C4-2B (cell line): ENCODE measurements around the gene UBXN2A.

Source experiments
- CTCF ChIP-seq: fragments of 450-650 bp; conservative IDR thresholded peaks from 2 replicates; pipeline ENCODE4 v1.5.1; 2017; ENCODE audit warnings: mild to moderate bottlenecking
- ZFX ChIP-seq: fragments of 450-650 bp; IDR thresholded peaks from 2 replicates; pipeline ENCODE4 v1.6.1; 2017

- TF ChIP-seq CTCF (no peak), ZFX (no peak)
Measured at GRCh38 chr2:23900133-23900532, 40.1 kb upstream of the UBXN2A start.
